ENCODE data around the gene SLC27A4.

SLC27A4 gene

DNA sequence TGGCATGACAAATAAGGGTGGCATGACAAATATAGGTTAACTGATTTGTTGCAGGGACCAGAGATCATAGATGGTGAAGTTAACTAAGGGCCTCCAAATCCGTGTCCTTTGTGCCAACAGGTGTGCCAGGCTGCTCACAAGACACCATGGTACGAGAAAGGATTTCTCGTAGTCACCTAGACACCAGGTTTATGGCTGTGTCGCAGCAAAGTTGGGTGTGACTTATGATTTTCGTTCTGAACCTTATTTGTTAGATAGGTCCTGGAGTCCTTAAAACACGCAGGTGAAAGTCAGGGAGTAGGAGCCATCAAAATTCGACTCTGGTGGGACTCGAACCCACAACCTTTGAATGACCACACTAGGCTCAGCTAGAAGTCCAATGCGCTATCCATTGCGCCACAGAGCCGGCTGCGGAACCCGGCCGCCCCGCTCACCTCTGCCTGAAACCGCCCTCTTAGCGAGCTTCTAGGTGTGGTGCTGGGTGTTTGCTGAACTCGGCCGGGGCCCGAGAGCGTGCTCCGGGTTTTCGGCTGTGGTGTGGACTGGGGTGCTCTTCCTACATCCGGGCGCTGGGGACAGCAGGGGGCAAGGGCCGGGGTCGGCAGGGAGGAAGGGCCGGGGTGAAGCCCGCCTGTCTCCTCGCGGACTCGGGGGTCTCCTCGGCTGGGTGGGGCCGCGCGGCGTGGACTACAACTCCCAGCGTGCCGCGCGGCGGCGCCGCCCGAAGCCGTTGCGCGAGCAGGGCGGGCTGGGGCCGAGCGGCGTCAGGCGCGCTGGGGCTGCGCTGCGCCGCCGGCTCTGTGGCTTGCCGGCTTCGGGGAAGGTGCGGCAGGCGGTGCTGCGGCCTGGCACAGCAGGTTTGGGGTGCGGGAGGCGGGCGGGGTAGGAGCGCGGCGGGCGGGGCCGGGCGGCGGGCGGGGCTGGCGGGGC lies at the start of gene SLC27A4:
Gene SLC27A4 (plus strand): TSS at position 767 of the 930 bp plus-strand sequence. CDS start 2,606 bp downstream, outside the sequence.
- peak; percentile 89 for DNase-seq (ENCODE audit: low spot score)

DNA sequence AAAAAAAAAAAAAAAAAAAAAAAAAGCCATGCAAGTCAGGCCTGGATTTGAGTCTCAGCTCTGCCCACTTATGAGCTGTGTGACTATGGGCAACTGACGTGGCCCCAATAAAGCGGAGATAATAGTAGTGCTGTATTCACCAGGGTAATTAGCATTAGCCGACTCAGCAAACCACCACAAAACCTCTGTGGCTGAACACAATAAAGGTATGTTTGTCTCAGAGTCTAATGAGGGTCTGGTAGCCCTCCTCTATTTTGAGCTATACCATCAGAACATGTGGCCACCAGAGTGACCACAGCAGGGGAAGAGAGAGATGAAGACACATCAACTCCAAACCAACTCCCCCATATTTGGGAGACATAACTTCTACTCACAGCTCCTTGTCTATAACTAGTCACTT lies 48.3 kb upstream of the SLC27A4 start:
- no peak for DNase-seq (ENCODE audit: low spot score)

DNA sequence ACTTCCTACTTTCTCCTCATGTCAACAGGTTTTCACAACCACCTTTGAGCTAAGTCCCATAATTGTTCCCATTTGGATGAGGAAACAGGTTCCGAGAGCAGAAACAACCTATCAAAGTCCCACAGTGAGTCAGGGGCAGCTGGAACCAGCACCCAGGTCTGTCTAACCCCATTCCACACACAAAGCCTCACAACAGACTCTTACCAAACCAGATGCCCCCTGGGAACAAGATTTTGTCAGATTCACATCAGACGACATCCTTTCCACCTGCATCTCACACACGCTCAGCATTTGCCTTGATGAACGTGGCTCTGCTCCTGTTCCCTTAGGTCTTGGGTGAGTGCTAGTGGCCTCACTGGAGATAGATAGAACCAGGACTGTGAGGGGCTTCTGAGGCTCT lies 47.2 kb upstream of the SLC27A4 start:
- no peak for DNase-seq (ENCODE audit: low spot score)

DNA sequence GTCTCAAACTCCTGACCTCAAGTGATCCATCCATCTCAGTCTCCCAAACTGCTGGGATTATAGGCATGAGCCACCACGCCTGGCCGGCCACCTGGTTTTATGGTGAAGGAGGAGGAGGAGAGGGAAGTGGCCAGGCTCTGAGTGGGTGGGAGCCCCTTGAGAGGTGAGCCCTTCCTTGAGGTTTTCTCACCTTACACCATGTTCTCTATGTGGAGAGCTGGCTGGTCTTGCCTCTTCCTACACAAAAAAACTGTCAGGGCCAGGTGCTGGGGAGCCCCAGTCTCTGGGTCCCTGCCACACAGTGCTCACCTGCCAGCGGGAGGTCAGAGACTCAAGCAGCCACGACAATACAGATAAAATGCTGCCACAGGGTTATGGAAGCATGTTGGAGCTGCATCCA lies 46.2 kb upstream of the SLC27A4 start:
- DNase-seq (ENCODE audit: low spot score), result no peak

DNA sequence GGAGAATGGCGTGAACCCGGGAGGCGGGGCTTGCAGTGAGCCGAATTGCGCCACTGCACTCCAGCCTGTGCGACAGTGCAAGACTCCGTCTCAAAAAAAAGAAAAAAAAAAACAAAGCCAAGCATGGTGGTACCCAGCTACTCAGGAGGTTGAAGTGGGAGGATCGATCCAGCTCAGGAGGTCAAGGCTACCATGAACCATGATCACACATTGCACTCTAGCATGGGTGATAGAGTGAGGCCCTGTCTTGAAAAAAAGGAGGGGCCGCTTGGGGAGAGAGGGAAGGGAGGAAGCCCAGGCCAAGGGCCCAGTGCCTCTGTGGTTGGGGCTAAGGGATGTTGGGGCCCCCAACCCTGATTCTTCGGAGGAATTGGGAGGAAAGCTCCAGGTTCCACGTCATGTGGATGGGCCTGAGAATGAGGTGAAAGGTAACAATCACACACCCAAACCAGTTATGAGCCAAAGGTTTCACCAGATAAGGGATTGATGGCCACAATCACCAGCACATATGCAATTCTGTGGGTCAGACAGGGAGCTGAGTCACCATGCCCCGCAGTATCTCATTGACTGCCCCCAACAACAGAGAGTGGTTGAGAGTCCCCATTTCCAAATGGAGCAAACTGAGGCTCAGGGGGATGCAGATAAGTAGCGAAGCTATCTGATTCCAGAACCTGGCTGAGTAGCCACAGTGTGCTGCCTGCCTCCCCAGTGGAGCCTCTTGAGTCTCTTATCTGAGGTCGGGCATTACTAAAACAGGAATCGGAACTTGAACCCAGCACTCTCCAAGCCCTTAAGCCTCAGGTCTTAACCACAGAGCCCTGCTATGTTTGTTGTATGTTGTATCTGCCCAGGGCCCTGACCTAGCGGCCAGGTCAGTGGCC lies 43.7 kb upstream of the SLC27A4 start:
- DNase-seq (ENCODE audit: low spot score), result peak; percentile 47

DNA sequence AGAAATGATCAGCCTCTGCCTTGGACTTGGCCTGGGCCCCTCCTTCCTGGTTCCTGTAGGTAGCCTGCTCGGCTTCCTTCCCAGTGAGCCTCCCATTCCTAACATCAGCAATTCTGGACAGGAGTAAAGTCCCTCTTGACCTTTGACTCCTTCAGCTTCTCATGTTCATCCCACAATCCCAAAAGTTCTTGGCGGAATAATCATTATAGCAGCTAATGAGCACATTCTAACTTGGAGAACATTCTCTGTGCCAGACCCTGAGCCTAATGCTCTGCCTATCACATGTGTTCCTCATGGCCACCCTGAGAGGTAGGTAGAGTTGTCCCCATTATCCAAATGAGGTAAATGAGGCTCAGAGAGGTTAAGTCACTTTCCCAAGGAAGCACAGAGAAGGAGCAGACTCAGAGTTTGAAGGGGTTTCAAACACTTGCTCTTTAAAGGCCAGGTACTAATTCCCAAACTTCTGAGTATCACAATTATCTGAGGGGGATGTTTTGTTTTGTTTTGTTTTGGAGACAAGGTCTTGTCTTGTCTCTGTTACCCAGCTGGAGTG lies 43.0 kb upstream of the SLC27A4 start:
- no peak for DNase-seq (ENCODE audit: low spot score)

DNA sequence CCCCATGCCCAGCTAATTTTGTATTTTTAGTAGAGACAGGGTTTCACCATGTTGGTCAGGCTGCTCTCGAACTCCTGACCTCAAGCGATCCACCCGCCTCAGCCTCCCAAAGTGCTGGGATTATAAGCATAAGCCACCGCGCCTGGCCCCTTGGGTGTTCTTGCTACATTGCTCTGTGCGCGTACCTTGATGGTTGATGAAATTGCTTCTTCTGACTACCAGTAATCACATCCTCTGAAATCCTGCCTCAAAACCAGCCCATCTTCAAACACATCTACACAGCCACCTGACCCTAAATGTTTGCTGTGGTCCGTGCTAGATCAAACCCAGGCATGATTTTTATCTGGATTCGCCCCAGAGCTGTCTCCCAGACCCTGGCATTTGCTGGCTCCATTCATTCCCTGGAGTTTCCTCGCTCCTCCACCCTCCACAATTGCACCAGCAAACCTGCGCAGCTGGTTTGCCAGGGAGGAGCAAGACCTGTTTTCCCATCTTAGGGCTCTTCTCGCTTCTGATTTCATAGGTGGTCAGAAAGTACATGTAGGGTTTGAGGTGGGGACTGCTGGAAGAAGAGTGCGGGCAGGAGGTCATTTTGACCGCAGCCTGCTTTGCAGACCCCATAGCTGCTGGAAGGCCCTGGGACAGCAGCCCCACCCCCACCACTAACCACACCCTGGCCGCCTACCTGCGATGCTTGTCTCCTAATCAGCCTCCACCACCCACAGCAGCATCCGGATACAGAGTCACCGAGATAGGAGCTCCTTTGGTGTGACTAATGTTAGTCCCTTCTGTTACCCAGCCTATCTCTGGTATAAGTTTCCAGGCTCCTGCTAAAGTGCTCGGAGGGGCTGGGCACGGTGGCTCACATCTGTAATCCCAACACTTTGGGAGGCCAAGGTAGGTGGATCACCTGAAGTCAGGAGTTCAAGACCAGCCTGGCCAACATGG lies 41.5 kb upstream of the SLC27A4 start:
- DNase-seq (ENCODE audit: low spot score), result no peak

DNA sequence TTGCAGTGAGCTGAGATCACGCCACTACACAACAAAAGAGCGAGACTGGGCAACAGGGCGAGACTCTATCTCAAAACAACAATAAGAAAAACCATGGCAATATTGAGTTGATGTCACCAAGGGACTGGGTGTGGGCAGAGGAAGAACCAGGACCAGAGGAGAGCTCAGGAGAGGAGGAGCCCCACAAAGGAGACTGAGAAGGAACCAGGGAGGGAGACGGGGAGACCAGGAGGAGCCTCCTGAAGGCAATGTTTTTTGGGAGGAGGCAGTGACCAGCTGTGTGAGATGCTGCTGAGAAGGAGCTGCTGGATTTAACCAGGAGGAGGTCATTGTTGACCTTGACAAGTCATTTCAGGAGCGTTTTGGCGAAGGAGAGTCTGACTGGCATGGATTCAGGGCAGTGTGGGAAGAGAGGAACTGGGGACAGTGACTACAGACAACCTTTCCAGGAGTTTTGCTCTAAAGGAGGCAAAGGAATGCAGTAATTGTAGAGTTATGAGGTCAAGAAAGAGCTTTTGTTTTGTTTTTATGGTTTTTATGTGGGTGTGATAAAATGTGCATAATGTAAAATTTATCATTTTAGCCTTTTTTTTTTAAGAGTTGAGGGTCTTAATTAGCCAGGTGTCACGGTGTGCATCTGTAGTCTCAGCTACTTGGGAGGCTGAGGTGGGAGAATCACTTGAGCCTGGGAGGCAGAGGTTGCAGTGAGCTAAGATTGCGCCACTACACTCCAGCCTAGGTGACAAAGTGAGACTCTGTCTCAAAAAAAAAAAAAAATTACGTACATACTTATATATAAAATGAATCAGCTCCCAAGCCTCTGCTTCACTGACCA lies 36.0 kb upstream of the SLC27A4 start:
- DNase-seq (ENCODE audit: low spot score), result no peak

DNA sequence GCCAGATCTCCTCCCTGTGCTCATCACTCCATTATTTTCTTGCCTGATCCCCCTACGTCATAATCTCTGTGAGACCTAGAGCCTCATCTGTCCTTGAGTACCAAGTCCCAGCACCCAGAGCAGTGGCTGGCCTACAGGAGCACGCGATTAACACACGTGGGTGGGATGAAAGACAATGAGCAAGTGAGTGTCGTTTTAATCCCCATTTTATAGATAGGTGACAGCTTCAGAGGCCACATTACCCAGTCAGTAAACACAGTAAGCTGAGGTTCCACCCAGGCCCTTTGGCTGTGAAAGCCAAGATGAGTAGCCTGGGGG lies 35.4 kb upstream of the SLC27A4 start:
- DNase-seq (ENCODE audit: low spot score), result no peak

DNA sequence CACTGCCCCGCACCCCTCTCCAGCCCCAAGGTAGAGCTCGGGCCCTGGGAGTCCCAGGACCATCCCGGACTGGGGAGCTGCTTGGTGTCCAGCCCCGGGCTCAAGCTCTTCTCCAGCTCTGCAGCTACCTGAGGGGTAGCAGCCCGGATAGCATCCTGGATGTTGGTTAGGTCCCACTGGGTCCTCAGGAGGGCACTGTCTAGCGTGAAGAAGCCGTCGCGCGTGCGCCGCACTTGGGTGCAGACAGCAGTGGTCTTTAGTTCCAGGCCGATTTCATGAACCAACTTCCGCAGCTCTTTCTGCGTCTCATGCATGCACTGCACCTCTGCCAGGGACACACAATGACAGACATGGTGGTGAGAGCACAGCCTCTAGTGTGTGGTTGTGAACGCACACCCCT lies 30.8 kb upstream of the SLC27A4 start:
- no peak for DNase-seq (ENCODE audit: low spot score)

DNA sequence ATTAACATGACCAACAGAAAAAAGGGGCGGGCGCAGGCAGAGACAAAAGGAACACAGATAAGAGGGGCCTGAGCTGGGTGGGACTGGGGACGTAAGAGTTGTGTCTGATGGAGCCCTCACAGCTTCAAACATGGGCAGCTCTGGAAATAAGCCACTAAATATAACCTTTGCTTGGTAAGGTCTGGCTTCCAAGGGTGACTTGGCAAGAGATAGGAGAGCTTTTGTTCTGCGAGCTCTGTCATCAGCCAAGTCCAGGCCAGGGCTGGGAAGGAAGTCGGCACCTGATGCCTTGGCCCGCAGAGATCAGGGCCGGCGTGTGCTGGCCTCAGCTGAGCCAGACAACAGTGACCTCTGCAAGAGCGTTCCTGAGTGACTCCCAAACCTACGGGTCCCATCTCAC lies 29.9 kb upstream of the SLC27A4 start:
- no peak for DNase-seq (ENCODE audit: low spot score)

DNA sequence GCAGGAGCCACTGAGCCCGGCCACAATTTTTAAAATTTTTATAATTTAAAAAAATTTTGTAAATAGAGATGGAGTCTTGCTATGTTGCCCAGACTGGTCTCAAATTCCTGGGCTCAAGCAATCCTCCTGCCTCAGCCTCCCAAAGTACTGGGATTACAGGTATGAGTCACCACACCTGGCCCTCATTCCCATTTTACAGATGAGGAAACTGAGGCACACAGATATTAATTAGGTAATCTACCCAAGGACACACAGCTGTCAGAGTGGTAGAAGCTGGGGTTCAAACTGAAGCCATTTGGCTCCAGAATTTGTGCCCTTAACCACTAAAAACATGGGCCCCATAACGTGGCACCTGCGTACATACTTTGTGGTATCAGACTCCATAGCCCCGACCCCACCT lies 25.6 kb upstream of the SLC27A4 start:
- DNase-seq (ENCODE audit: low spot score), result no peak

DNA sequence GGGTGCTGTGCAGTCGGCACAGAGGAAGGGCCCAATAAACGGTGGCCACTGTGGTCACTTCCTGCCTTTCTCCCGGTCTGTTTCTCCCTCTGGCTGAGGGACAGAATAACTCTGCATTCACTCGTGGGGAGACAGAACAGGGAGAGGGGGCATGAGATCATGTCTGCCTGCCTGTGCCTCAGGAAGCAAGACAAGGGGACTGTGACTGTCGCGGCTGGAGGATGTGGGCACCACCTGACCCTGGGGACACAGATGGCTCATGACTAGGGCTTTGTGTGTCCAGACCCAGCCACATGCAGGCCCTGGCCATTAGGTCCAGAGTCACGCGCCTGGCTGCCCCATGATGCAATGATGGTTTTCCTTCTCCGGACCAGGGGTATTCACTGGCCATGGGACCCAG lies 23.9 kb upstream of the SLC27A4 start:
- DNase-seq (ENCODE audit: low spot score), result no peak

DNA sequence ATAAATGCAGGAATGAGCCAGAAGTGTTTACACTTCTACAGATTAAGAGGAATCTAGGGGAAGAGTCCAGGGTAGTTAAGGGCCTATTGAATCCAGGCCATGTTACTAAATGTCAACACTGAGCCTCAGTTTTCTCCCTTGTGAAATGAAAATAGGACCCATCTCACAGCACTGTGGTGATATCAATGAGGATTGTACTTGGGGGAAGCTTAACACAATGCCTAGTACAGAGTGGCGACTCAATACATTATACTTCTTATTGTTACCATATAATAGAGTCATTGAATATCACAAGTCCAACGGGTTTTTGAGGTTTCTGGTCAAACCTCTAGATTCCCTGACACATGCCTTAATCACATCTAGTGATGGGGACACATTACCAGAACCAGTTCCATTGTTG lies 22.7 kb upstream of the SLC27A4 start:
- no peak for DNase-seq (ENCODE audit: low spot score)

DNA sequence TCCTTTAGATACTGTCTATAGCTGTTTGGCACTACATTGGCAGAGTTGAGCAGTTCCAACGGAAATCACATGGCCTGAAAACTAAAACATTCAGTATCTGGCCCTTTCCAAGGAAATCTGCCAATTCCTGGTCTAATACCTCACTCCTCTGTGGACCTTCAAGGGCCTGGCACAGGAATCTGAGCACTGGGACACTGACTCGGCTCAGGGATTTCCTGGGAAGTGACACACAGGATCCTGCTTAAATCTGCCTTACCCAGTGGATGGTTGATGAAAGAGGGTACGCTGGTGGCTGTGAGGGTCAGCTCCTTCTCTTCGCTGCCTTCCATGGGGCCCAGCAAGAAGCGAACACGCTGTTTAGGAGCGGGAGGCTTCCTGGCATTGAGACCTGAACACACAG lies 19.0 kb upstream of the SLC27A4 start:
- DNase-seq (ENCODE audit: low spot score), result no peak

DNA sequence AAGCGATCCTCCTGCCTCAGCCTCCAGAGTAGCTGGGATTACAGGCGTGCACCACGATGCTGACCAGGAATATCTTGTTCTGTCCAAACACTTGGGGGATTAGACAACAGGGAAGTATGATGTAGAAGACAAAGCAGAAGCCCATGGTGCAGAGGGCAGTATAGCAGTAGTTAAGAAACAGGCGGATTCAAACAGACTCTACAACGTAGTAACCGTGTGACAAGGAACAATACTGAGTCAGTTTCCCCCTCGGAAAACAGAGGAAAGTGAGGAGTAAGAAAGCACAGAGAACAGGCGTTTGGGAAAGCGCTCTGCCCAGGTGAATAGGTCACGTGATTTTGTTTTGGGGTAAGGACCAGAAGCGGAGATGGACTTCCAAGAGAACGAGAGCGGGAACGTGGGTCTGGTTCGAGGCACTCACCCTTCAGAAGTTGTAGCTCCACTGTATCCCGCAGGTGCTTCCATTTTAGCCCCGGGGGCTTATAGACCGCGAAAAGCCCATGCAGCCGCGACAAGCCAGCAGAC lies 18.4 kb upstream of the SLC27A4 start:
- no peak for DNase-seq (ENCODE audit: low spot score)

DNA sequence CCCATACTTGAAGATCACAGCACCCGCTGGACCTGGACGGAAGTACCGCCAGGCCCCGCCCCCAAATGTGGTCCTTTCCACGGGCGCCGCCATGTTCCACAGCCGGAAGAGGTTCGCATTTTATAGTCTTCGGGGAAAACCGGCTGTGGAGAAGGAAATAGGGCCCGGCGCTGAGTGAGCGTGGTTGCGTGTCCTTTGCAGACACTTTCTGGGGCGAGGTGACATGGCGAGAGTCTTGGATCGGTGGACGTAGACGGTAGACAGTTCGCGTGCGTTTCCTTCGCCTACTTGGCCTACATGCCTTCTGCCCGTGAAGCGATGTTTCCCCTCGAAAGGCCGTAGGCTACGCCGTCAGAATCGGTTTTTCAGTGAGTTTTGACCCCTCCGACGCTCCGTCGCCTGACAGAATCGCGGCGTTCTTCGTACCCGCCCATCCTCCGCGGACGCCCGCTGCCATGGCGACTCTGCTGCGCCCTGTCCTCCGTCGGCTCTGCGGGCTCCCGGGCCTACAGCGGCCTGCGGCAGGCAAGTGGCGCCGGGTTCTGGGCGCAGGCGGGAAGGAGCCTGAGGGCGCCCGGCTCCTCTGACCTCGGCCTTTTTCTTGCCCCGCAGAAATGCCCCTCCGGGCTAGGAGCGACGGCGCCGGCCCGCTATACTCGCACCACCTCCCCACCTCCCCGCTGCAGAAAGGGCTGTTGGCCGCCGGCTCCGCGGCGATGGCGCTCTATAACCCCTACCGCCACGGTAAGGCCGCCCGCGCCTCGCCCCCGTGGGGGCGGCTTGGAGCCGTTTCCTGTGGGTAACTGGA lies 17.7 kb upstream of the SLC27A4 start, which contains the start of the genes COQ4 and TRUB2:
Gene COQ4 (plus strand): TSS at position 436 of the 808 bp plus-strand sequence. CDS start 20 bp downstream, at position 456.
Gene TRUB2 (minus strand): TSS at position 44 of the 808 bp plus-strand sequence. CDS start 39 bp downstream, at position 5.
- DNase-seq (ENCODE audit: low spot score), result peak; percentile 96

DNA sequence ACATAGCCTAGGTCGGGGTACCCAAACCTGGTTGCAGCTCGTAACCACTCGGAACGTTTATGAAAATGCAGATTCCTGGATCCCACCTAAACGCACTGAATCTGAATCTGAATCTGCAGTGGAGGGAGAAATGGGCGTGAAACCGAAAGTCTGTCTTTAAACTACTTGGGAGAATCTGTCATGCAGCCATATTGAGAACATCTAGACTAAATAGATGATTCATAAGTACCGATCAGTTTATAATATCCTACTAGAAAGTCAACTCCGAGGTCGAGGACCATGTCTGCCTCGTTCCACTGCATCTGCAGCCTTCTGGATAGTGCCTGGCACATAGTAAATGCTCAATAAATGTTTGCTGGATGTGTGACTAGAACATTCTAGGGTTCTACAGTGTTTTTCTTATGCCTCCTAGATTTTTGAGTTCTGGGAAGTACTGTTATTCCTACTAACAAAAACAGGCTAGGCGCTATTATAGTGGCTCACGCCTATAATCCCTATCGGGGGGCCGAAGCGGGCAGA lies 17.1 kb upstream of the SLC27A4 start:
- no peak for DNase-seq (ENCODE audit: low spot score)

DNA sequence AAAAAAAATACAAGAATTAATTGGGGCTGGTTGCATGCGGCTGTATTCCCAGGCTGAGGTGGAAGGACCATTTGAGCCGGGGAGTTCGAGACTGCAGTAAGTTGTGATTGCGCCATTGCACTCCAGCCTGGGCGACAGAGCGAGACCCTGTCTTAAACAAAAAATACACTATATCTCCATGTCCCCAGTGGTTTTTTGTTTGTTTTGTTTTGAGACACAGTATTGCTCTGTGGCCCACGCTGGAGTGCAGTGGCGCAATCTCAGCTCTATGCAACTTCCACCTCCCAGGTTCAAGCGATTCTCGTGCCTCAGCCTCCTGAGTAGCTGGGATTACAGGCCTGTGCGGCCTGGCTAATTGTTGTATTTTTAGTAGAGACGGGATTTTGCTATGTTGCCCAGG lies 16.5 kb upstream of the SLC27A4 start:
- no peak for DNase-seq (ENCODE audit: low spot score)
